Right cardiac atrium (tissue), 5 donors: ENCODE measurements around the gene TEX10. TPM values are rescaled to one million over a fixed set of nuclear protein-coding genes. Genes with fewer than 3 reads are reported as not detected.
A peak's percentile ranks its signal among the peaks of the same experiment; 100 is the strongest.
"Not testable (repeated sequence)": the region's sequence is repeated elsewhere in the genome, so short reads cannot be mapped to it uniquely, and the experiment has no call there.

Experiments used
- ATAC-seq, 2 donors: fragments of 200-7000 bp; cut with Tn5 transposase; one replicate each; pipeline versions ENCODE4 v1.8.0 to v1.9.1; 2020; ENCODE audit warnings: moderate library complexity in 2 of 2, mild to moderate bottlenecking in 1 of 2
- DNase-seq, 3 donors: peaks; one replicate each; pipeline ENCODE4 v3.0.0-alpha.2; 2020
- H3K27ac ChIP-seq: one replicate; pipeline ENCODE4 v1.5.1; 2013; ENCODE audit warnings: mild to moderate bottlenecking, low read length, control low read depth, moderate library complexity
- H3K27me3 ChIP-seq: one replicate; pipeline ENCODE4 v1.6.1; 2013; ENCODE audit not compliant: control insufficient read depth, insufficient read depth
- H3K4me1 ChIP-seq: one replicate; pipeline ENCODE4 v1.6.1; 2013; ENCODE audit warnings: low read length; ENCODE audit not compliant: control insufficient read depth, insufficient read depth
- H3K4me3 ChIP-seq: one replicate; pipeline ENCODE4 v1.5.1; 2013; ENCODE audit warnings: low read length, control low read depth
- H3K9me3 ChIP-seq: one replicate; pipeline ENCODE4 v1.6.1; 2013; ENCODE audit warnings: low read length; ENCODE audit not compliant: control insufficient read depth
- WGBS: extraction: QIAGEN DNeasy Blood & Tissue Kit; methylation state at CpG from one replicate; pipeline ENCODE4 v1.1.7; 2013; 5-methylcytosine and 5-hydroxymethylcytosine counted together
- intact Hi-C, 4 donors: fragments of 100-400 bp; cut with DNase I; formaldehyde crosslinking; loops; one replicate each; pipeline versions ENCODE4 v1.11.0 to v1.14.0; 2022 to 2023
- long read RNA-seq, 4 donors: library from polyadenylated mRNA; unstranded; transcript quantifications; one replicate each; pipeline ENCODE4 v2.0.0, GENCODE V29; 2020 to 2021
- polyA plus RNA-seq: library from polyadenylated mRNA; stranded (reverse); fragments of 200-250 nt; gene quantifications from one replicate; pipeline ENCODE4 v1.2.3, GENCODE V29; 2013
- total RNA-seq, 4 donors: library from RNA; stranded (reverse); fragmentation: NEBNext Ultra II Directional; extraction: Animal tissue kit (Norgen Biotek cat#: 25700); gene quantifications; one replicate each; pipeline ENCODE4 v1.2.1, GENCODE V29; 2021
- donor health status: healthy with polysubstance abuse.
- donor health status: DM: no; HTN: yes; CAD: no.
- donor health status: DM: no; HTN: no; CAD: no.
- donor health status: DM: no; HTN: yes; CAD: no; lungs with severe emphysema.
- donor health status: DM: yes; HTN: yes; CAD: no.

The TEX10 gene
- 10 to 100 TPM in 1 of 4 donors, 1 to 10 TPM in 3; 8.7 to 10.4 (median 8.8) TPM for total RNA-seq
- 4.4 TPM for polyA plus RNA-seq
- long read RNA-seq, donor 1, transcript TEX10-201 (15 exons, 3,074 nt): major isoform, 15 of 23 reads
- long read RNA-seq, donor 1, partial matches to known transcripts: 4 of 23 reads
- long read RNA-seq, donor 1, other reads (novel, unspliced or antisense): 4 of 23 reads
- long read RNA-seq, donor 2, transcript TEX10-201 (15 exons, 3,074 nt): major isoform, 6 of 7 reads
- long read RNA-seq, donor 2, partial matches to known transcripts: 0 of 7 reads
- long read RNA-seq, donor 2, other reads (novel, unspliced or antisense): 1 of 7 reads
- long read RNA-seq, donor 3, transcript TEX10-201 (15 exons, 3,074 nt): major isoform, 41 of 62 reads
- long read RNA-seq, donor 3, partial matches to known transcripts: 10 of 62 reads
- long read RNA-seq, donor 3, other reads (novel, unspliced or antisense): 11 of 62 reads
- long read RNA-seq, donor 4, transcript TEX10-201 (15 exons, 3,074 nt): major isoform, 5 of 7 reads
- long read RNA-seq, donor 4, partial matches to known transcripts: 1 of 7 reads
- long read RNA-seq, donor 4, other reads (novel, unspliced or antisense): 1 of 7 reads

DNA sequence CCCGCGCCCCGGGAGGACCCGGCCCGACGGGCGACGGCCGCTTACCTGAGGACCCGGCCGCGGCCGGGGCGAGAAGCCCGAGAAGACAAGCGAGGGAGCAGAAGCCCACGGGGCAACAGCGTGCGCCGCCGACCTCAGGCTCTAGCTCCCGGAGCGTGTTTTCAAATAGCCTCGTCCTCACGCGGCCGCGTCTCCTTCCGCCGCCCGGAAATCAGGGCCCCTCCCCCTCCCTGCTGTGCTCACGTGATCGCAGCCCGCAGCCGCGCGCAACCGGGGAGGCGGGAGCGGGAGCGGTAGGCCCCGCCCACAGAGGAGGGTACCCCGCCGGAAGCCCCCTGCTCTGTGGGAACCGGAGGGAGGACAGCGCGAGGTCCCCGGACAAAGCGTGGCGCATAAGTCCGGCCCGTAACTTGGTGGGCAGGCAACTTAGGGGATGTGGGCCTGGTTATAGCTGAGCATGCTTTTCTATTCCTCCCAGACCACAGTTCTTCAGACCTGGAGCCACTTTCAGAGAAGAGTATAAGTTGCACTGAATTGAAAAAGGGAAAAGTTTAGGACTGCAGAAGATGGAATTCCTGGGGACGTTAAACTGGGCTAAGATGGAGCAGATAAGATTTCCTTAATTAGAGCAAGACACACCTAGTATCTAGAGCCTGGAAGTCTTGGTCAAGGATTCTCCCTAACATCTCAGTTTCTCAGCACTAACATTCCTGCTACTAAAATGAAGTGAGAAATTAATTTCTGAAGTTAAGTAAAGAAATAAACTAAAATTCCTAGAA lies at the start of gene TEX10:
Gene TEX10 (minus strand): TSS at position 216 of the 779 bp plus-strand sequence. CDS start 3,579 bp downstream, outside the sequence.
- Histone ChIP-seq H3K9me3 (no peaks in the 10 kb centered on the region), H3K27me3 (no peaks in the 10 kb centered on the region), H3K4me3 (peak within 1 kb of the TSS; percentile 76), H3K27ac (peak within 1 kb of the TSS; percentile 4), H3K4me1 (peaks cover 2% of the 10 kb centered on the region)
- intact Hi-C loops: loop anchor here in 2 of 4 donors (10.0 kb wide), 2 partner anchors 62 to 82 kb away; no protein-coding TSS in a partner anchor
- WGBS: under 1% methylated on average over 53 of the region's 53 CpGs
- ATAC-seq (peak; percentile 98 to 99), DNase-seq (peak; percentile 91 to 96 (median 96))

DNA sequence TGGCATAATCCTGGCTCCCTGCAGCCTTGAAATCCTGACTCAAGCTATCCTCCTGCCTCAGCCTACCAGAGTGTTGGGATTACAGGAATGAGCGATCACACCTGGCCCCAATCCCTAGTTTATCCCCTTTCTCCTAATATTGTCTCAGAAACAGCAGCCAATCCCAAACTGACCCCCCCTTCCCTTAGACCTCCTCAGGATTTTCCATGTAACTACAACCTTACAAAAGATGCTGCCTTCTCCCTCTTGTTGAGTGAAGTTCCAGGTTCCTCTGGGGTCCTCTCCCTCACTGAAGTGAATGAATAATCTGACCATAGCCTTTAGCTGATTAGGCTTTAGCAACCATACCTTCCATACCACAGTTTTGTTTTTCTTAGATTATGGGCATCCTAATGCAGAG lies 48.3 kb upstream of the TEX10 start:
- DNase-seq: no peak
- ATAC-seq: no peak
- 96% methylated on average over 1 of the region's 1 CpG for WGBS
- Histone ChIP-seq H3K27ac (no peak overlapping the region), H3K4me3 (no peak overlapping the region), H3K9me3 (no peaks in the 10 kb centered on the region), H3K27me3 (no peaks in the 10 kb centered on the region), H3K4me1 (no peaks in the 10 kb centered on the region)
- intact Hi-C loops: no loop called here

DNA sequence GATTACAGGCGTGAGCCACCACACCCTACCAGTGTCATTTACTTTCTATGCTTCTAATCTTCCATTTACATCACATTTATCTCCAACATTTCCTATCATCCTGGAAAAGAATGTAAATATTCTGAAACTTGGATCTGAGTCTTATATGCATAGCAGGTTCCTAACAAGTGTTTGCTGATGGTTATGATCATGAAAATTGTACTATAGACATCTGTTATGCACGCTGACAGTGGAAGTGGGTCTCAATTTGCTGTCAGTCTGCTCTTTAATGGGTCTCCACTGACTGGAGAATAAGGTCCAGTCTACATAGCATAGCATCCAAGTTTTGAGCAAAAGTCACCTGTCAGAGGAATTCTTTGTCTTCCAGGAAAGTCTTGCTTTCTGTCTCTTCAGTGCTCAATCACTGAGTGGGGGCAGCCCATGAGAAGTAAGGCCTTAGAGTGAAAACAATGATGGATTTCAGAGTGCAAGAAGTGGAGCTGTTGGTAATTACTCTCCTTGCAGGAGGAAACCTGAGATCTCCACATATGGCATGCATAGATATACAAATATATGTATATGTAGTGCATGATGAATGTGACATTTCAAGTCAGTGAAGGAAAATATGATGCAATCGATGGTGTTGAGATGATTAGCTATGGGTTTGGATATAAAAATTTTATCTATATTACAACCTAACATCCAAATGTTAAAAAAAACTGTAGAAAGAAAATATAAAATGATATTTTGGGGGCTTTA lies 45.0 kb upstream of the TEX10 start:
- intact Hi-C loops: no loop called here
- no peak overlapping the region for H3K4me3 ChIP-seq
- 84% methylated on average over 3 of the region's 3 CpGs for WGBS
- DNase-seq: no peak
- no peaks in the 10 kb centered on the region for H3K4me1 ChIP-seq
- H3K27me3 ChIP-seq: no peaks in the 10 kb centered on the region
- no peaks in the 10 kb centered on the region for H3K9me3 ChIP-seq
- no peak for ATAC-seq
- no peak overlapping the region for H3K27ac ChIP-seq

DNA sequence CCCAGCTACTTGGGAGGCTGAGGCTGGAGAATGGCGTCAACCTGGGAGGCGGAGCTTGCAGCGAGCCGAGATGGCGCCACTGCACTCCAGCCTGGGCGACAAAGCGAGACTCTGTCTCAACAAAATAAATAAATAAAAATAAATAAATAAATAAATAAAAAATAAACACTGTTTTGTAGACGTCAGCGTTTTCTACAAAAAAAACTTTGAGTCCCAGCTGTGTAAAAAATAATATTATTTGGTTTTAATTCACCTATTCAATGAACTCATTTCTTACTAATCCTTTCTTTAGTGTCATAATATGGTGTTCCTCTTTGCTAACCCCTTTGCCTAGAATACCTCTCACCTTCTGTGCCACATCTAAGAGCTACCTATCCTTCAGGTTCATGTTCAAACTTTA lies 44.0 kb upstream of the TEX10 start:
- no peak for DNase-seq
- intact Hi-C loops: no loop called here
- 98% methylated on average over 9 of the region's 9 CpGs for WGBS
- Histone ChIP-seq H3K4me1 (no peaks in the 10 kb centered on the region), H3K27ac (no peak overlapping the region), H3K27me3 (no peaks in the 10 kb centered on the region), H3K4me3 (no peak overlapping the region), H3K9me3 (no peaks in the 10 kb centered on the region)
- ATAC-seq: no peak

DNA sequence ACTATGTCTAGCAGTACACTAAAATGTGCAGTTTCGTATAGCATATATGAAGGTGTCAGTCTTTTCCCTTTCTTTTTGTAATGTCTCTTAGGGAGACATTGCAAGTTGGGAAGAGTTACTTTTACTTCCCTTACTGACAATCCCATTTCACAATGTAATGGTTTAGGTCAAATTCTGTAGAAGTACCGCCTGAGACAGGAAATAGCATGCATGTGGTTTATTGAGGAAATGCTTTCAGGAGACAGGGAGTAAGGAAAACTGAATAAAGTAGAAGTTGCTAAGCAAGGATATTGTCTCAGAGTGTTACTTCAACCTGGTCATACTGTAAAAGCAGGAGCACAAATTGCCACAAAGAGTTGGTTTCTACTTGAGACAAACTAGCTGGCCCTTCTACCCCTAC lies 42.1 kb upstream of the TEX10 start:
- intact Hi-C loops: no loop called here
- H3K4me1 ChIP-seq: no peaks in the 10 kb centered on the region
- no peak for ATAC-seq
- H3K9me3 ChIP-seq: no peaks in the 10 kb centered on the region
- H3K27me3 ChIP-seq: no peaks in the 10 kb centered on the region
- H3K27ac ChIP-seq: no peak overlapping the region
- H3K4me3 ChIP-seq: no peak overlapping the region
- DNase-seq: no peak
- 82% methylated on average over 2 of the region's 2 CpGs for WGBS

DNA sequence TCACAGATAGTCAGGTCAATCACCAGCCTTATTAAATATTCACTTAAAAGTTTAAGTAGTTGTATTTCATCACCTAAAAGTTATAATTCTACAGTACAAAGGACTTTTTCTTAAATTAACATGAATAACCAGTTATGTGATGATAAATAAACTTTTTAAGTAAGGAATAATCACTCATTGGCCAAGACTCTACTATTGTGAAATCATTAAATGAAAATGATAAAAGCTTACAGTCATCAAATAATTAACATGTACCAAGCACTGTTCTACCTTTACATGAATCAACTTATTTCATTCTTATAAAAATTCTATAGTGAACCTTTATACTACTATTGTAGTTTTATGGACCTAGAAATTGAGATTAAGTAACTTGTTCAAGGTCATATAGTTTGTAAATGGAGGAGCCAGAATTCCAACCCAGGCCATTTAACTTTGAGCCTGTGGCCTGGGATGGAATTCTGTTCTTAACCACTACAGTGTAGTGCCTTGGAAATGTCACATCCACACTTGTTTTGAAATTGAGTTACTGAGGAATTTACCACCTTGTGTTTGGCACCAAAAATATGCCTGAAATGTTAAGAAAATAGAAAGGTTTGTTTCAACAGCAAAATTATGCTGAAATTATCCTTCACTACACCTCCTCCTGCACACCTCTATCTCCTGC lies 41.4 kb upstream of the TEX10 start:
- H3K4me3 ChIP-seq: no peak overlapping the region
- intact Hi-C loops: no loop called here
- no peak for ATAC-seq

DNA sequence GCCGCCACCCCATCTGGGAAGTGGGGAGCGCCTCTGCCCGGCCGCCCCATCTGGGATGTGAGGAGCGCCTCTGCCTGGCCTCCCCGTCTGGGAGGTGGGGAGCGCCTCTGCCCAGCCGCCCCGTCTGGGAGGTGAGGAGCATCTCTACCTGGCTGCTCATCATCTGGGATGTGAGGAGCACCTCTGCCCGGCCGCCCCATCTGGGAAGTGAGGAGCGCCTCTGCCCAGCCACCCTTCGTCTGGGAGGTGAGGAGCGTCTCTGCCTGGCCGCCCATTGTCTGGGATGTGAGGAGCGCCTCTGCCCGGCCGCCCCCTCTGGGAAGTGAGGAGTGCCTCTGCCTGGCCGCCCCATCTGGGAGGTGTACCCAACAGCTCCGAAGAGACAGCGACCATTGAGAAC lies 40.2 kb upstream of the TEX10 start:
- H3K4me3 ChIP-seq, H3K9me3 ChIP-seq, intact Hi-C loops, H3K27me3 ChIP-seq, H3K4me1 ChIP-seq, ATAC-seq, H3K27ac ChIP-seq: not testable (repeated sequence)
- 98% methylated on average over 21 of the region's 21 CpGs for WGBS
- peak in 1 of 3 donors; percentile 39 for DNase-seq

More for the DNA sequence above, 41.4 kb upstream of the TEX10 start:
- no peak overlapping the region for H3K27ac ChIP-seq
- no peak for DNase-seq
- H3K4me1 ChIP-seq: no peaks in the 10 kb centered on the region
- H3K27me3 ChIP-seq: no peaks in the 10 kb centered on the region
- H3K9me3 ChIP-seq: no peaks in the 10 kb centered on the region

DNA sequence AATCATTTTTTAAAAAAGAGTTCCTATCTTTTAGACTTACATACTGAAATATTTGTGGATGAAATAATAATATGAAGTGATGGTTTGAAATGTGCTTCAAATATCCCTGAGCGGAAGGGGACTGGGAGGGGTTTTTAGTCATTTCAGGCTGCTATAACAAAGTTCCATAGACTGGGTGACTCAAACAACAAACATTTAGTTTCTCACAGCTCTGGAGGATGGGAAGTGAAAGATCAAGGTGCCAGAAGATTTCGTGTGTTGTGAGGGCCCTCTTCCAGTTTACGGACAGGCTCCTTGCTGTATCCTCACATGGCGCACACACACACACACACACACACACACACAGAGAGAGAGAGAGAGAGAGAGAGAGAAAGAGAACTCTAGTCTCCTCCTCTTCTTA lies 27.1 kb upstream of the TEX10 start:
- no peaks in the 10 kb centered on the region for H3K27me3 ChIP-seq
- 74% methylated on average over 4 of the region's 4 CpGs for WGBS
- no peak overlapping the region for H3K27ac ChIP-seq
- DNase-seq (no peak), ATAC-seq (no peak)
- H3K4me3 ChIP-seq: no peak overlapping the region
- intact Hi-C loops: no loop called here
- no peaks in the 10 kb centered on the region for H3K4me1 ChIP-seq
- H3K9me3 ChIP-seq: no peaks in the 10 kb centered on the region

DNA sequence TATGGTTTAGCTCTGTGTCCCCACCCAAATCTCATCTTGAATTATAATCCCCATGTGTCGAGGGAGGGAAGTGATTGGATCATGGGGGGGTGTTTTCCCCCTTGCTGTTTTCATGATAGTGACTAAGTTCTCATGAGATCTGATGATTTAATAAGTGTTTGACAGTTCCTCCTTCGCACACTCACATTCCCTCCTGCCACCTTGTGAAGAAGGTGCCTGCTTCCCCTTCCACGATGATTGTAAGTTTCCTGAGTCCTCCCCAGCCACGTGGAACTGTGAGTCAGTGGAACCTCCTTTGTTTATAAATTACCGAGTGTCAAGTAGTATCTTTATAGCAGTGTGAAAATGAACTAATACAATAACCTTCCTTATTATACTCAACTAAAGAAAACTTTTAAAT lies 24.3 kb upstream of the TEX10 start:
- ATAC-seq (no peak), DNase-seq (no peak)
- intact Hi-C loops: no loop called here
- no peak overlapping the region for H3K27ac ChIP-seq
- 63% methylated on average over 5 of the region's 5 CpGs for WGBS
- H3K4me3 ChIP-seq: no peak overlapping the region
- no peaks in the 10 kb centered on the region for H3K27me3 ChIP-seq
- H3K4me1 ChIP-seq: no peaks in the 10 kb centered on the region
- no peaks in the 10 kb centered on the region for H3K9me3 ChIP-seq

DNA sequence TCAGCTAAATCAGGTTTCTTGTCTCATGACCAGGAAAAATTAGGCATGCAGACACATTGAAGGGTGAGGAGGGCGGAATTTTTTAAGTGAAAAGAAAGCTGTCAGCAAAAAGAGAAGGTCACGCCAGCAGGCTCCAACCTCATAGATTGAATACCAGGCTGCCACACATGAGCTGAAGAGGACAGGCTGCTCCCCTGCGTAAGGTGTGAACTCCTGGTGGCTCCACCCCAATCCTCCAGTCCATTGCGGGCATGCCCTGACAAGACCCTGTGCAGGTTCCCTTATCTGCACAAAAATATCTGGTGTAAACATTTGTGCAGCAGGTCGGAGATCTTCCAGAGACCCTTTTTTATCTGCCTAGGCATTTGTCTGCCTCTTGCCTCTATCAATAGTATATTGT lies 22.9 kb upstream of the TEX10 start:
- intact Hi-C loops: no loop called here
- Histone ChIP-seq H3K4me3 (no peak overlapping the region), H3K27me3 (no peaks in the 10 kb centered on the region), H3K4me1 (no peaks in the 10 kb centered on the region), H3K27ac (no peak overlapping the region), H3K9me3 (no peaks in the 10 kb centered on the region)
- WGBS: 91% methylated on average over 5 of the region's 5 CpGs
- DNase-seq: no peak
- no peak for ATAC-seq
